NT2/D1 (cell line): ENCODE measurements around the gene PARD3.

Experiments used
- SUZ12 ChIP-seq: IDR thresholded peaks from 2 replicates; pipeline ENCODE4 v1.6.1; 2011; ENCODE audit not compliant: insufficient read length, insufficient read depth; ENCODE audit errors: extremely low read depth
- YY1 ChIP-seq: IDR thresholded peaks from 2 replicates; pipeline ENCODE4 v1.6.1; 2011; ENCODE audit not compliant: insufficient read length, insufficient read depth

- TF ChIP-seq SUZ12 (no peak), YY1 (no peak)
Observed at GRCh38 chr10:34734918-34735317, 80.2 kb downstream of the PARD3 start.
